Upper lobe of left lung (tissue), 4 donors: Measurements from ENCODE around the gene NRXN2.

ENCODE experiments used
- POLR2A ChIP-seq, 4 donors: fragments of 450-650 bp; IDR thresholded peaks; one replicate each; pipeline ENCODE4 v1.5.1; 2016 to 2017; ENCODE audit warnings: antibody characterized with exemption in 4 of 4, mild to moderate bottlenecking in 2 of 4
- TF ChIP-seq, protein P1 (sequence below), 6 experiments: fragments of 450-650 bp in 4 of 6; fragments of 200-600 bp in 2 of 6; sonication (generic) in 2 of 6; IDR thresholded peaks; one replicate each; pipeline ENCODE4 v1.5.1; 2016 to 2019; ENCODE audit warnings: antibody characterized with exemption in 6 of 6

GRCh38 chr11:64582885-64583284, 140.1 kb downstream of the NRXN2 start:
- TF ChIP-seq, protein P1, sequence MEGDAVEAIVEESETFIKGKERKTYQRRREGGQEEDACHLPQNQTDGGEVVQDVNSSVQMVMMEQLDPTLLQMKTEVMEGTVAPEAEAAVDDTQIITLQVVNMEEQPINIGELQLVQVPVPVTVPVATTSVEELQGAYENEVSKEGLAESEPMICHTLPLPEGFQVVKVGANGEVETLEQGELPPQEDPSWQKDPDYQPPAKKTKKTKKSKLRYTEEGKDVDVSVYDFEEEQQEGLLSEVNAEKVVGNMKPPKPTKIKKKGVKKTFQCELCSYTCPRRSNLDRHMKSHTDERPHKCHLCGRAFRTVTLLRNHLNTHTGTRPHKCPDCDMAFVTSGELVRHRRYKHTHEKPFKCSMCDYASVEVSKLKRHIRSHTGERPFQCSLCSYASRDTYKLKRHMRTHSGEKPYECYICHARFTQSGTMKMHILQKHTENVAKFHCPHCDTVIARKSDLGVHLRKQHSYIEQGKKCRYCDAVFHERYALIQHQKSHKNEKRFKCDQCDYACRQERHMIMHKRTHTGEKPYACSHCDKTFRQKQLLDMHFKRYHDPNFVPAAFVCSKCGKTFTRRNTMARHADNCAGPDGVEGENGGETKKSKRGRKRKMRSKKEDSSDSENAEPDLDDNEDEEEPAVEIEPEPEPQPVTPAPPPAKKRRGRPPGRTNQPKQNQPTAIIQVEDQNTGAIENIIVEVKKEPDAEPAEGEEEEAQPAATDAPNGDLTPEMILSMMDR (IDR thresholded peaks at IDR 0.05), result no peak
- no peak for TF ChIP-seq POLR2A (IDR thresholded peaks at IDR 0.05)
